AG04450 (cell line): ENCODE data around the gene ZNF496. TPM values are rescaled to one million over a fixed set of nuclear protein-coding genes. Genes with fewer than 3 reads are reported as not detected.

ENCODE experiments used
- CTCF ChIA-PET: fragments of 300-600, 350-600 bp; formaldehyde crosslinking; extraction: SDS; loops from one replicate; lab custom pipeline; 2022; ENCODE audit warnings: antibody characterized with exemption, inconsistent platforms; lab: Charles Lee
- POLR2A ChIA-PET: fragments of 350-600 bp; formaldehyde crosslinking; extraction: SDS; loops from one replicate; lab custom pipeline; 2021; ENCODE audit warnings: antibody characterized with exemption, inconsistent platforms; lab: Yijun Ruan, JAX
- DNase-seq: peaks from one replicate; pipeline ENCODE4 v3.0.0-alpha.2; 2011; ENCODE audit warnings: low read depth, low spot score
- H3K27ac ChIP-seq: one replicate; pipeline ENCODE4 v1.5.1; 2012; ENCODE audit warnings: low read depth, low read length, control low read depth
- H3K27me3 ChIP-seq: one replicate; pipeline ENCODE4 v1.6.0; 2012; ENCODE audit warnings: low read length; ENCODE audit not compliant: control insufficient read depth, insufficient read depth
- H3K4me3 ChIP-seq: 2 replicates; pipeline ENCODE4 v1.5.1; 2011; ENCODE audit warnings: mild to moderate bottlenecking, low read depth, low read length, control low read depth
- H3K9me3 ChIP-seq: 2 replicates; pipeline ENCODE4 v1.5.1; 2012; ENCODE audit warnings: low read length; ENCODE audit not compliant: control insufficient read depth, insufficient read depth
- CTCF ChIP-seq: IDR thresholded peaks from 2 replicates; pipeline ENCODE4 v1.5.1; 2011; ENCODE audit warnings: low read depth, low read length, control low read depth, inconsistent platforms
- polyA plus RNA-seq: library from polyadenylated mRNA; depleted of rRNA; stranded (reverse); fragments of >200 nt; gene quantifications from 2 replicates; pipeline ENCODE4 v1.2.3, GENCODE V29; 2011

ZNF496 gene
- polyA plus RNA-seq, 1 experiment = 18.5 TPM

GRCh38 chr1:247373721-247374141 is 42.1 kb upstream of the ZNF496 start:
- Histone ChIP-seq H3K9me3 (peaks cover 11% of the 10 kb centered on the region; the same call in 1 of the 2 replicates), H3K4me3 (peak overlapping the region; percentile 29; the same call in 1 of the 2 replicates), H3K27me3 (no peaks in the 10 kb centered on the region), H3K27ac (no peak overlapping the region)
- TF ChIP-seq CTCF = peak; percentile 60
- ChIA-PET POLR2A (interaction anchor here (0.7 to 1.2 kb wide), 2 partner anchors 17 to 1435 kb away, joined by 3 to 4 read pairs; no protein-coding TSS in a partner anchor), CTCF (interaction anchor here (0.7 to 4.0 kb wide), 12 partner anchors 10 to 426 kb away, joined by 3 to 117 read pairs (median 4); no protein-coding TSS in a partner anchor)
- DNase-seq = no peak

- DNase-seq = no peak
- CTCF ChIA-PET = interaction anchor here (0.9 to 4.0 kb wide), 6 partner anchors 9 to 496 kb away, joined by 3 to 117 read pairs (median 8); no protein-coding TSS in a partner anchor
- TF ChIP-seq CTCF = no peak
- Histone ChIP-seq H3K27me3 (no peaks in the 10 kb centered on the region), H3K4me3 (no peak overlapping the region), H3K9me3 (peaks cover 11% of the 10 kb centered on the region; the same call in 1 of the 2 replicates), H3K27ac (no peak overlapping the region)
- POLR2A ChIA-PET = no interaction called here
Measured at GRCh38 chr1:247371801-247372259, 40.2 kb upstream of the ZNF496 start.

GRCh38 chr1:247370786-247371732 is 39.4 kb upstream of the ZNF496 start:
- peaks cover 14% of the 10 kb centered on the region; the same call in 1 of the 2 replicates for H3K9me3 ChIP-seq
- ChIA-PET CTCF (interaction anchor here (0.6 to 1.9 kb wide), 3 partner anchors 13 to 46 kb away, joined by 3 to 16 read pairs (median 3); no protein-coding TSS in a partner anchor), POLR2A (no interaction called here)
- no peak overlapping the region for H3K27ac ChIP-seq
- H3K27me3 ChIP-seq = no peaks in the 10 kb centered on the region
- no peak for TF ChIP-seq CTCF
- H3K4me3 ChIP-seq = no peak overlapping the region
- no peak for DNase-seq

- no peak for DNase-seq
- TF ChIP-seq CTCF = no peak
- no peak overlapping the region for H3K4me3 ChIP-seq
- POLR2A ChIA-PET = no interaction called here
- peaks cover 12% of the 10 kb centered on the region for H3K9me3 ChIP-seq
- no peaks in the 10 kb centered on the region for H3K27me3 ChIP-seq
- H3K27ac ChIP-seq = no peak overlapping the region
- CTCF ChIA-PET = no interaction called here
Measured at GRCh38 chr1:247368490-247369145, 37.0 kb upstream of the ZNF496 start.
